Brain microvascular endothelial cell (primary cell): ENCODE results near the gene ELF1.
"Not testable (repeated sequence)": the region's sequence is repeated elsewhere in the genome, so short reads cannot be mapped to it uniquely, and the experiment has no call there.

Source experiments
- DNase-seq: peaks from one replicate; pipeline ENCODE4 v3.0.0-alpha.2; 2020
- H3K27ac ChIP-seq: fragments of 250-450 bp; sonication (Bioruptor Pico); 2 replicates; pipeline ENCODE4 v1.5.1; 2020; ENCODE audit warnings: mild to moderate bottlenecking, moderate library complexity
- H3K27me3 ChIP-seq: fragments of 250-450 bp; sonication (Bioruptor Pico); replicated peaks from 2 replicates; pipeline ENCODE4 v1.5.1; 2020; ENCODE audit warnings: mild to moderate bottlenecking
- H3K36me3 ChIP-seq: fragments of 250-450 bp; sonication (Bioruptor Pico); replicated peaks from 2 replicates; pipeline ENCODE4 v1.5.1; 2020; ENCODE audit warnings: mild to moderate bottlenecking
- H3K4me3 ChIP-seq: 2 replicates; pipeline ENCODE4 v1.5.1; 2011; ENCODE audit warnings: low read depth, mild to moderate bottlenecking, control low read depth, low read length, moderate library complexity
- in situ Hi-C: cut with HindIII; loops from 2 replicates; pipeline ENCODE4 v1.10.0; 2017; ENCODE audit warnings: low sequenced_read_pairs, low pct_ligation_motif_present
- TF ChIP-seq, protein P1 (sequence below): IDR thresholded peaks from 2 replicates; pipeline ENCODE4 v1.5.1; 2011; ENCODE audit warnings: low read depth, mild to moderate bottlenecking, moderate library complexity, low read length, control low read depth, inconsistent platforms; ENCODE audit errors: missing control alignments

Gene ELF1

DNA sequence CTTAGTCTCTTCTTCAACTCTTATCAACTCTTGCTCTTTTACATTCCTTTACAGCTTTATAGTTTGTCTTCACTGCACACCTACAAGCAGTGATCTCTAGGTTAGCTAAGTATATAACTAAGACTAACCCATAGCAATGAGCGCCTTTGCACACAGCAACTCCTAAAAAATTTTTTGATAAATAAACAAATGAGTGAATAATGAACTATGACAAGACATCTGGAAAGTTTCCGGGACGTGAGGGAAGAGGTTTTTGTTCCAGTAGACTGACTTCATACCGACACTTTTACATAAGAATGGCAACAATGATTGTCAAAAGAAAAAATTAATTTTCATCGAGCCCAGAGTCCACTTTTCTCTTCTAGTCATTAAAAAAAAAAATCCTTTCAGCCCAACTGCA is 98.3 kb downstream of the ELF1 start:
- TF ChIP-seq, protein P1, sequence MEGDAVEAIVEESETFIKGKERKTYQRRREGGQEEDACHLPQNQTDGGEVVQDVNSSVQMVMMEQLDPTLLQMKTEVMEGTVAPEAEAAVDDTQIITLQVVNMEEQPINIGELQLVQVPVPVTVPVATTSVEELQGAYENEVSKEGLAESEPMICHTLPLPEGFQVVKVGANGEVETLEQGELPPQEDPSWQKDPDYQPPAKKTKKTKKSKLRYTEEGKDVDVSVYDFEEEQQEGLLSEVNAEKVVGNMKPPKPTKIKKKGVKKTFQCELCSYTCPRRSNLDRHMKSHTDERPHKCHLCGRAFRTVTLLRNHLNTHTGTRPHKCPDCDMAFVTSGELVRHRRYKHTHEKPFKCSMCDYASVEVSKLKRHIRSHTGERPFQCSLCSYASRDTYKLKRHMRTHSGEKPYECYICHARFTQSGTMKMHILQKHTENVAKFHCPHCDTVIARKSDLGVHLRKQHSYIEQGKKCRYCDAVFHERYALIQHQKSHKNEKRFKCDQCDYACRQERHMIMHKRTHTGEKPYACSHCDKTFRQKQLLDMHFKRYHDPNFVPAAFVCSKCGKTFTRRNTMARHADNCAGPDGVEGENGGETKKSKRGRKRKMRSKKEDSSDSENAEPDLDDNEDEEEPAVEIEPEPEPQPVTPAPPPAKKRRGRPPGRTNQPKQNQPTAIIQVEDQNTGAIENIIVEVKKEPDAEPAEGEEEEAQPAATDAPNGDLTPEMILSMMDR = no peak
- peak overlapping the region; percentile 58 for H3K27ac ChIP-seq
- no peak for DNase-seq
- H3K27me3 ChIP-seq = no peaks in the 10 kb centered on the region
- H3K4me3 ChIP-seq = peak overlapping the region; percentile 59
- in situ Hi-C loops = no loop called here
- H3K36me3 ChIP-seq = no peaks in the 10 kb centered on the region

DNA sequence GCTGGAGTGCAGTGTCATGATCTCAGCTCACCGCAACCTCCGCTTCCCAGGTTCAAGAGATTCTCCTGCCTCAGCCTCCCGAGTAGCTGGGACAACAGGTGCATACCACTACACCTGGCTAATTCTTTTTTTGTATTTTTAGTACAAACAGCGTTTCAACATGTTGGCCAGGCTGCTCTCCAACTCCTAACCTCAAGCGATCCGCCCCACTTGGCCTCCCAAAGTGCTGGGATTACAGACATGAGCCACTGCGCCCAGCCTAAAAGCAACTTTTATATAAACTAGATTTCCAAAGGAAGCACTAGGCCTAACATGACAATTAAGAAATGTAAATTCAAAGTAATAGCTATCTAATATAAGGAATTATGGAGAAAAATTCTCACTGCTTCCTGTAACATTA is 99.2 kb downstream of the ELF1 start:
- H3K27ac ChIP-seq, H3K4me3 ChIP-seq, DNase-seq, in situ Hi-C loops, H3K27me3 ChIP-seq, H3K36me3 ChIP-seq: not testable (repeated sequence)

DNA sequence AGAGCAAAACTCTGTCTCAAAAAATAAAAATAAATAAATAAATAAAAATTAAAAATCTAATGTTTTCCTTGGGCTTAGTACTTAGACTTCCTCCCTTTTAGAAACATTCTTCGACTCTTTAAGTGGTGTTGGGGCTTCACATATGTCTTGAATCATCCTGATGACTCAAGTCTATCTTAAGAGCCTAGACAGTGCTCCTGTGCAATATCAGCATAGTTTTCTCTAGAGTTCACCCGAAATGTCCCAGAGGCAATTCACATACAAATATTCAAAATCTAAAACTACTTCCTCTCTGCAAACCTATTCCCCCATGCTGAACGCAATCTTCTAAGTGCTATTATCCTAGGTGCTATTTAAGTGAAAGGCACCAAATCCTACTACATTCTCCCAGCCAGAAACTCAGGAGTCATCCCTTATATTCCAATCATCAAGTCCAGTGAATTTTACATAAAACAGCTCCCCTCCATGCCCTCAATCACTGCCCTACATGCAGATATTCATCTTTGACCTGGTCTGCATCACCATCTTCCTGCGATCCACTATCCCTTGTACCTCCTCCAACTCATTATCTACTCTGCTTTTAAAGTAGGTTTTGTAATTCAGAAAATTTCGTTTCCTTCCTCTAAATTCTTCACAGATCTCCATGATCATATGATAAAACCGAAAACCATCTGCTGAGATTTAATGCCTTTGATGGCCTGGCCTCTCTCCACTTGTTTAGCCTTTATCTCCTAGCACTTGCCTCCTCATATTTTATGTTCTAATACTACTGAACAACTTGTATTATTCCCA is 102.7 kb downstream of the ELF1 start:
- DNase-seq = peak; percentile 9
- H3K27me3 ChIP-seq = no peaks in the 10 kb centered on the region
- no peaks in the 10 kb centered on the region for H3K36me3 ChIP-seq
- TF ChIP-seq, protein P1 = no peak
- in situ Hi-C loops = no loop called here
- no peak overlapping the region for H3K27ac ChIP-seq
- H3K4me3 ChIP-seq = no peak overlapping the region

DNA sequence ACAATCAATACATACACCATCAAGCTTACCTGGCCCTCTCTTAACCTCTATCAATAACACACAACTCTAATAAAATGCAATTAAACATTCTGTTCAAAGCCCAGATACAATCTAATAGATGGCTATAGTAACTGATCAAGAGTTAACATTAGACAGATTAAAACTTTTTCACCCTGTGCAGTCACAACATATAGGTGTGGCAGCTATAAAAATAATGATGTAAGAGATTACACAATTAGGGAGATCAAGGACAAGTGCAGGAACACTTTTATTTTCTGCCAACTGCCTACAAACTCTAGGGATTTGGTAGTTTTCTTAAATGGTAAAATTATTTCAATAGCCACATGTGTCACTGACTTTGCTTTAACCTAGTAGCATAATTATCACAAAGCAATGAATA is 104.3 kb downstream of the ELF1 start:
- in situ Hi-C loops = not testable (repeated sequence)

DNA sequence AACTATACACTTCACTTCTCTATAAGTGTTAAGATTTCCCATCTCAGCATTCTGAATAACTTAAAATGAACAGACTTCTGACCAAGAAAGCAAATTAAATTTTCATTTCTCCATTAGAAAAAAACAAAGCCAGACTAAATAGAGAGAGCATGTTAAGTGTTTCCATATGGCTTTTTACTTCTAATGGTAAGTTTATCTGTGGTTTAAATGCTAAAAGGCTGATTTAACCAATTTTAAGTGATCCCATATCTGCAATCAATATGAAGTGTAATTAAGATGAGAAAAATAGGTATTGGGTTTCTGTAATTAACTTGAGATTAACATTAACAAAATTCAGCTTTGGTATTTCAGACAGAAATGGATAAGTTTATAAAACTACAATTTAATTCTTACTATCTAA is 107.8 kb downstream of the ELF1 start:
- TF ChIP-seq, protein P1 = no peak
- H3K4me3 ChIP-seq = no peak overlapping the region
- H3K27ac ChIP-seq = no peak overlapping the region
- in situ Hi-C loops = no loop called here
- no peaks in the 10 kb centered on the region for H3K36me3 ChIP-seq
- DNase-seq = no peak
- no peaks in the 10 kb centered on the region for H3K27me3 ChIP-seq

More for the DNA sequence above, 104.3 kb downstream of the ELF1 start:
- not testable (repeated sequence) for H3K36me3 ChIP-seq, H3K27ac ChIP-seq, H3K27me3 ChIP-seq, H3K4me3 ChIP-seq, DNase-seq

DNA sequence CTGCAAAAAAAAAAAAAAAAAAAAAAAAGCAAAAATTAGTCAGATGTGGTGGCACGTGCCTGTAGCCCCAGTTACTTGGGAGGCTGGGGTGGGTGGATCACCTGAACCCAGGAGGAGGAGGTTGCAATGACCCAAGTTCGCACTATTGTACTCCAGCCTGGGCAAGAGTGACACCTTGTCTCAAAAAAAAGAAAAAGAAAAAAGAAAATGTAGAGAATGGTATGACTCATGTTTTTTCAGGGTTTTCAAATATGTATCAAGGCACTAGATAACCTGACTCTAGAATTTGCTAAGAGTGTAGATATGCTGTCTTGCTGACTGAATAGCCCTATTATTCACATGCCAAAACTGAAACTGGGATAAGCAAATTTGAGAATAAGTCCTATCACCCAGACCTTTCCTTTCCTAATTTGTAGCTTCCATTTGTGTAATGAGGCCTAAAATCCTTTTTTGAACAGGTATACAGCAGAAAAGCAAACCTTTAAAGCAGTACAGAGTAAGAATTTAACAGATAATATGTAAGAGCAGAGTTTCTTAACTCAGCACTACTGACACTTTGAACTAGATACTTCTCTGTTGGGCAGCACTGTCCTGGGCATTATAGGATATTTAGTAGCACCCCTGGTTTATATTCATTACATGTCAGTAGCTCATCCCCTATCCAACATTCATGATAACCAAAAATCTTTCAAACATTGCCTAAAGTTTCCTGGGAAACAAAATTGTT is 108.6 kb downstream of the ELF1 start:
- no peaks in the 10 kb centered on the region for H3K27me3 ChIP-seq
- no peaks in the 10 kb centered on the region for H3K36me3 ChIP-seq
- H3K4me3 ChIP-seq = no peak overlapping the region
- DNase-seq = peak; percentile 16
- TF ChIP-seq, protein P1 = no peak
- H3K27ac ChIP-seq = peak overlapping the region; percentile 64
- in situ Hi-C loops = no loop called here

DNA sequence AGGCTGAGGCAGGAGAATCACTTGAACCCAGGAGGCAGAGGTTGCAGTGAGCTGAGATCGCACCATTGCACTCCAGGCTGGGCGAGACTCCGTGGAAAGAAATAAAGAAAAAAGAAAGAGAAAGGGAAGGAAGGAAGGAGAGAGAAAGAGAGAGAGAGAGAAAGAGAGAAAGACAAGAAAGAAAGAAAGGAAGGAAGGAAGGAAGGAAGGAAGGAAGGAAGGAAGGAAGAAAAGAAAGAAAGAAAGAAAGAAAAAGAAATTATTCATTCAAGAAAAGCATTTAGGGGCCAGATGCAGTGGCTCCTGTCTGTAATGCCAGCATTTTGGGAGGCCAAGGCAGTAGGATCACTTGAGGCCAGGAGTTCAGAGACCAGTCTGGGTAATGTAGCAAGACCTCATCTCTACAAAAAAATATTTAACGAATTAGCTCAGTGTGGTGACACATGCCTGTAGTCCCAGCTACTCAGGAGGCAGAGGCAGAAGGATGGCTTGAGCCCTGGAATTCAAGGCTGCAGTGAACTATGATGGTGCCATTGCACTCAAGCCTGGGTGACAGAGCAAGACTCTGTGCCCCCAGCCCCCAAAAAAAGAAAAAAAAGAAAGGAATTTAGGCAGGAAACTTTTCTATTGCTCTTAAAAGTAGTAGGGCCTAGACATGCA is 109.4 kb downstream of the ELF1 start:
- not testable (repeated sequence) for H3K27me3 ChIP-seq

More for the DNA sequence above, 109.4 kb downstream of the ELF1 start:
- H3K27ac ChIP-seq, H3K36me3 ChIP-seq, in situ Hi-C loops, H3K4me3 ChIP-seq: not testable (repeated sequence)
- peak; percentile 4 for DNase-seq
